Stimulated activated CD4-positive, alpha-beta T cell treated with anti-CD3 and anti-CD28 coated beads, TNF-alpha, amount 100 ng/mL, for 24 hours (primary cell): ENCODE results near the gene CCDC137.
"Not testable (repeated sequence)": the region's sequence is repeated elsewhere in the genome, so short reads cannot be mapped to it uniquely, and the experiment has no call there.

Source experiments
- DNase-seq, 3 experiments: peaks; one replicate each; pipeline ENCODE4 v3.0.0-alpha.2; 2020; ENCODE audit warnings: low read depth in 3 of 3

The CCDC137 gene

GRCh38 chr17:81650951-81651350 is 15.6 kb upstream of the CCDC137 start:
- no peak for DNase-seq

DNA sequence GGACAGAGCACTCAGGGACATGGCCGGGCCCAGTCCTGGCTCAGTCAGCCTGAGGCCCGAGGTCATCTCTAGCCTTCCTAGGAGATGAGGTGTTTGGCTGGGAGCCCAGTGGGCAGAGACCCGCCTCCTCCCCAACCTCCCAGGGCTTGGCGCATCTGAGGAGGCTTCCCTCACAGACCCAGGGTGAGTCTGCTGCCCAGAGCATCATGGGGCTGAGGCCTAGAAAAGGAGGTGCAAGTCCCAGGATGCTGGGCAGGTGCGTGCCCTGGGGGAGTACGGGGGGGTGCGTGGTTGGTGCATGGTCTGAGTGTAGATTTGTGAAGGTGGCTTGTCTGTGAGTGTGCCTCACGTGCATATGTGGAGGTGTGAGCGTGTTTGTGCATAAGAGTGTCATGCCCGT is 14.8 kb upstream of the CCDC137 start:
- no peak for DNase-seq

- no peak for DNase-seq
These were observed 13.4 kb upstream of the CCDC137 start for GRCh38 chr17:81652906-81653771.

- DNase-seq = no peak
These were observed 11.0 kb upstream of the CCDC137 start for GRCh38 chr17:81655378-81656117.

DNA sequence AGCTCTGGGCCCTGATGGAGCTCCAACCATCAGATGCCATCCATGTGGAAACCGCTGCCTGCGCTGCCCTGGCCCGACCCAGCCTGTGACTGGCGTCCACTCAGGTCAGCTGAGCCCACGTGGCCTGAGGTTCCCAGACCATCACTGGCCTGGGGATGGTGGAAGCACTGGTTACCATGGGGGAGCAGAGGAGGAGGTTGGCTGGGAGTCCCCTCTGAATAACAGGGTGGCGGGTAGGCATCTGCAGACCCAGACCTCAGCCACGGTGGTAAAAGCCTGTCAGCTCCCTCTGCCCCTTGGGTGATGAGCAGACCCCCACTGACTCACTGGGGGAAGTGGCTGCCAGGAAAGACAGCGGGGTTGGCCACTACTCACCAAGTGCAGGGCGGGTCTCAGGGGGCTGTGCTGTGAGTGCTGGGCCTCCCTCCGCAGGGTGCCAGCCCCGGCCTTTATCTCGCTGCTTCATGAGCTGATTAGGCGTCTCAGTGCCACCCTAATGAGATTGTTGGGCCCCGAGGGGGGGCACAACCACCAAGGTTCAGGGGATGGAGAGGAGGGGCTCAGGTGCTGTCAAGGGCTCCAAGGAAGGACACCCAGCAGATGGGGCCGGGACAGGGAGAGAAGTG is 10.3 kb upstream of the CCDC137 start, which contains the start of gene PDE6G:
Gene PDE6G, minus strand, starts transcription at position 425 of the 626 bp plus-strand sequence. CDS start 3,237 bp downstream, outside the sequence.
- DNase-seq = no peak

- DNase-seq = no peak
These were observed 9.7 kb upstream of the CCDC137 start for GRCh38 chr17:81656835-81657234.

DNA sequence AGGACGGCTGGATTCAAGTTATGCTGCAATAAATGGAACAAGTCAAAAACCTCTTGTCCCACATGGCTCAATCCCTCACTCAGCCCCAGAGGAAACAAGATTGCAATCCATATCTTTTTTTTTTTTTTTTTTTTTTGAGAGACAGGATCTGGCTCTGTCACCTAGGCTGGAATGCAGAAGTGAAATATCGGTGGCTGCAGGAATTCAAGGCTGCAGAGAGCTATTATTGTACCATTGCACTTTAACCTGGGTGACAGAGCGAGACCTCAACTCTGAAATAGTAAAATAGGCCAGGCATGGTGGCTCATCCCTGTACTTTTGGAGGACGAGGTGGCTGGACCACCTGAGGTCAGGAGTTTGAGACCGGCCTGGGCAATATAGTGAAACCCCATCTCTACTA is 7.5 kb upstream of the CCDC137 start:
- DNase-seq = no peak

GRCh38 chr17:81660441-81660840 is 6.1 kb upstream of the CCDC137 start:
- no peak for DNase-seq

DNA sequence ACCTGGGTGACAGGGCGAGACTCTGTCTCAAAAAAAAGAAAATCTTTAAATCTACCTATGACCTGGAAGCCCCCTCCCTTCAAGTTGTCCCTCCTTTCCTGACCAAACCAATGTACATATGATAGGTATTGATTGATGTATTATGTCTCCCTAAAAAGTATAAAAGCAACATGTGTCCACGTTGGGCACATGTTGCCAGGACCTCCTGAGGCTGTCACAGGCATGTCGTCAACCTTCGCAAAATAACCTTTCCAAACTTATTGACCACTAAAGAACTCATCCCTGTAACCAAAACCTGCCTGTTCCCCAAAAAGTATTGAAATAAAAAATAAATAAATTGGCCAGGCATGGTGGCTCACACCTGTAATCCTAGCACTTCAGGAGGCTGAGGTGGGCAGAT is 4.5 kb upstream of the CCDC137 start:
- no peak for DNase-seq

- DNase-seq = no peak
These were observed 2.5 kb upstream of the CCDC137 start for GRCh38 chr17:81664051-81664470.

- peak; percentile 41 to 70 (median 47) for DNase-seq
These were observed 1.1 kb upstream of the CCDC137 start for GRCh38 chr17:81665205-81666091.

- no peak for DNase-seq
These were observed 520 bp upstream of the CCDC137 start for GRCh38 chr17:81666092-81666341.

- no peak for DNase-seq
These were observed 1.2 kb downstream of the CCDC137 start for GRCh38 chr17:81667754-81668153.

DNA sequence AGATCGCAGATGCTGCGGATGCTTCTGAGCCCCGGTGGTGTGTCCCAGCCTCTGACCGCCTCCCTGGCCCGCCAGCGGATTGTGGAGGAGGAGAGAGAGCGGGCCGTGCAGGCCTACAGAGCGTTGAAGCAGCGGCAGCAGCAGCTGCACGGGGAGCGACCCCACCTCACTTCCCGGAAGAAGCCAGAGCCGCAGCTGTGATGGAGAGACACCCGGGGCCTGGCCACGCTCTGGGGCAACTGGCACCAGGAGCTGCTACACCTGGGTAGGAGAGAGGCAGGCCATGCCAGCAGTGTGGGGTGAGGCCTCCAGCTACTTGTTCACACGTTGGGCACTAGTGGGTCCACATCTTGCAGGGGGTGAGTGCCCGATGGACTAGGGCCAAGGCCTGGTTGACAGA is 6.0 kb downstream of the CCDC137 start:
- no peak for DNase-seq

GRCh38 chr17:81672954-81673353 is 6.4 kb downstream of the CCDC137 start:
- DNase-seq = no peak

DNA sequence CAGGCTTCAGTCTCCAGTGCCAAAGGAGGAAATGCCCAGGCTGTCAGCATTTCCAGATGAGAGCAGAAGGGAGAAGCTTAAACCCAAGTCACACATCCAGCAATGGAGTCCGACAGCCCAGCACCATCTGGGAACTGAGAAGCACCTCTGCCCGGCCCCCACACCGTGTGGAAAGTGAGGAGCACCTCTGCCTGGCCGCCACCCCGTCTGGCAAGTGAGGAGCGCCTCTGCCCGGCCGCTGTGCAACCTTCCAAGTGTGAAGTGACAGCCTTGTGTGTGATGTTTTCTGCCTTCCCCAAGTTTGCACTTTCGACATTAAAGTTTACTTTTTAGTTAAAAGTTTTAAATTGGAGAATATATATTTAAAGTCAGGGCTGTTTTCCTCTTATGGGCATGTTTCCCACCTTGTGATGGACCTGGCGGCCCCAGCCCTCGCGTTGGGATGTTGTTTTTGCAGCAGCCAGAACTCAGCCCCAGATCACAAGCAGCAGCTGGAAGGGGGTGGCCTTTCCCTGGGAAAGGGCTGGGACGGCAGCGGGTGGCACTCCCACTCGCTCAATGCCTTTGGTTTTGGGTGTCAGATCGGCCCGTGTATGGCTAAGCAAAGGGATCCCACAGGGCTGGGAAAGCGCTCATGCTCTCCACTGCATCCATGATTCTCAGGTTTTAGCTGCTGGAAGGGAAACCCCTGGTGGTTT is 7.2 kb downstream of the CCDC137 start:
- DNase-seq = no peak

DNA sequence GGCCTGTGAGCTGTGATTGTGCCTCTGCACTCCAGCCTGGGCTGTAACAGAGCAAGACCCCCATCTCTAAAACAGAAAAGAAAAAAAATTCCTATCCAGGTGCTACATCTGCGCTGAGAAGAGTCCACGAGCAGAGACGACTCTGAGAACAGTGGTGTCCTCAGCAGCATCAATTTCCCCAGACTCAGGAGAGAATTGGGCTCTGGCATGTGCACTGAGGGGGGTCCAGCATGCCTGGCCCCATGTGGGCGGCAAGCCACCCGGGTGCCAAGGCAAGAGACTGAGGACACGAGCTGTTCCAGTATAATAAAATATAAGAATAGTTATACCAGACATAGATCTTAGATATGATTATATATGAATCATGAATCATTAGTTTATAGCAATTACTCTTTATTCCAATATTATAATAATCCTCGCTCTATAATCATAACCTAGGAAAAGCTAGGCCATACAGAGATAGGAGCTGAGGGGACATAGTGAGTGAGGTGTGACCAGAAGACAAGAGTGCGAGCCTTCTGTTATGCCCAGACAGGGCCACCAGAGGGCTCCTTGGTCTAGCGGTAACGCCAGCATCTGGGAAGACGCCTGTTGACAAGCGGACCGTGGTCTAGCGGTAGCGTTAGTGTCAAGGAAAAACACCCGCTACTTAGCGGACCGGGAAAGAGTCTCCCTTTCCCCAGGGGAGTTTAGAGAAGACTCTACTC is 9.1 kb downstream of the CCDC137 start:
- not testable (repeated sequence) for DNase-seq

DNA sequence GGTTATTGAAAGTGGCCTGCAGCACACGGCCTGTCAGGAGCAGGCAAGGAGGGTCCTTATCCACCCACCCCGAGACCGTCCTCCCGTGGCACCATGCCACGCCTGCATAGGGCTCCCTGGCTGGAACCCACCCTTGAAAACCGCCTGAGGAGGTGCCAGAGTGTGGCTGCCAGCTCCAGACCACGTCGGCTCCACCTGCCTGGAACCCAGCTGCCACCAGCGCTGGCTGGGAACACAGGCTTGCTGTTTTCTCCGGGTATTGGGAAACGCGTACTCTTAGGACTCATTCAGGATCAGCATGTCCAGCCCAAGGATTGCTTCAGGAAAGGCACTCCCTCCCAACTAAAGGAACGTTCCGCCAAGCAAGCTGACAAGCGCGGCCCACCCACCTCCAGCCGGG is 10.4 kb downstream of the CCDC137 start:
- no peak for DNase-seq

DNA sequence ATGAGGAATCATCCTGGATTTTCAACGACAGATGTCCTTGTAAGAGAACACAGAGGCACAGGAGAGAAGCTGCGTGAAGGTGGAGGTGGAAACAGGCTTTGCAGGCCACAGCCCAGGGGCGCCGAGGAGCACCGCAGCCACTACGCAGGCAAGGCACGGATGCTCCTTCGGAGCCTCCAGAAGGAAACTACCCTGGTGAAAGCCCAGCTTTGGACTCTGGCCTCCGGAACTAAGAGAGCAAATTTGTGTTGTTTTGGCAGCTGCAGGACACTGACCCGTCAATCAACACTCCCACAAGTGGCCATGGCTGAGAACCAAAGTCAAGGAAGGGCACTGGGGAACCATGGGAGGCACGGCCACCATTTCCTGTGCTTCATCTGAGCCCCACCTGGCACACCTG is 13.6 kb downstream of the CCDC137 start:
- no peak for DNase-seq

GRCh38 chr17:81681672-81682071 is 15.1 kb downstream of the CCDC137 start:
- no peak for DNase-seq
